GM21528 (cell line): ENCODE results near the gene FBXL14.

Source experiments
- ATAC-seq: cut with Tn5 transposase; IDR thresholded peaks from one replicate; pipeline ENCODE4 v1.9.1; 2021; ENCODE audit warnings: mild to moderate bottlenecking, moderate library complexity; ENCODE audit not compliant: unreplicated experiment, low FRiP score

Gene FBXL14

DNA sequence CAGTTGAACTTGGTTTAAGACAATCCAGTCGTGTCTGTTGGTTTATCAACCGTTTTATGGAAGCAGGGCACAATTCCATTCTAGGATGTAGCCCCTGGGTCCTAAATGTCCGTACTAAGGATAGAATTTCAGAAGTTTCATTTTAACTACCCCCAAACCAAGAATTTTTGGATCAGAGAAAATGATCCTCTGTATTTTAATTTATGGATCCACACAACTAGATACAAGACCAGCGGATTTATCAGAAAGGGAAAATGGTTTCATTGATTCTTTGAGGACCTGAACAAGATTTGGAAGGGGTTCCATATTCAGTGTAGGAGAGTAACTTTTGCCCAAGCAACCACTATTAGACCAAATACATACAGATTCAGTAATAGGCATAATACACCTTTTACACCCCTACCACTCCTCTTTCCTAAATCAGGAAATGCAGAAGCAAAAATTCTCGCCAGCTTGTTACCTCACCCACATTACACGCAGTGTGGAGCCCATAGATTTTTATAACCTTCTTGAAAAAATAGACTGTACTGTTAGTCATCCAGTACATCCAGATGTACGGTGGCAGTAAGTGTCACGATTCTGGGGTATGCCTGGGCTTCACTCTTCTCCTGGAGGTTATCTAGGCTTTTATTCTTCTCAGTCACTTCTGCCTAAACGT, 1.4 kb upstream of the FBXL14 start:
- no peak for ATAC-seq

DNA sequence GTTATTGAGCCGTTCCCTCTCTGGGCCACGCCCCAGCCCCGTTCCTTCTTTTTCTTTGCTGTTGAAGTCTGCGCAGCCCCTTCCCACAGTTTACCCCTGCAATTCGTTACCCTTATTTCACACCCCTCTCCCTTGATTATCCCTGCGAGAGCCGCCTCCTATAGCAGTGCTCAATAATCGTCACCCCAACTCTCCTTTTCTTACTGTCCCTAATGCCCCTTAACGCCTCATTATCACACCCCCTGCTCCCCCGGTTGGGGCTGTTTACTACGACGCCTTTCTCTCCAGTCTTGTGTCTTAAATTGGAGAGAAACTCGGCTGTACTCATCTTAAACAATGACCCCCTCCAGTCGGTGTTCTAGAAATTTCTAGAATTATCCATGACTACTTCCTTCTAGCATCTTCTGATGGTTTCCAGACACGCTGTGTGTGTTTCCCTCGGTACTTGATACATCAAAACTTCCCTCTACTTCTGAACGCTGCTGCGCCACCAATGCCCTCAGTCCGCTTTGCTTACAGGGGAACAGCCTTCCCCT, 713 bp upstream of the FBXL14 start:
- ATAC-seq = no peak

DNA sequence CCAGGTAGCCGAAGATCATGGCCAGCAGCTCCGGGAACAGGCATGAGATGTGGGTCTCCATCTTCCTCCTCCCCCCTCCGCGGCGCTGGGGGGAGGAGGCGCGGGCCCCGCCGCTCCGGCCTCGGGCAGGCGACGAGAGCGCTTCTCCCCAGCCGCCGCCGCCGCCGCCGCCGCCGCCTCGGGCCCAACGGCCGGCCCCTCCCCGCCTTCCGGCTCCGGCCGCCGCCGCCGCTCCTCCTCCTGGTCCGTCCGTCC, 448 bp downstream of the FBXL14 start:
- peak; percentile 51 for ATAC-seq

DNA sequence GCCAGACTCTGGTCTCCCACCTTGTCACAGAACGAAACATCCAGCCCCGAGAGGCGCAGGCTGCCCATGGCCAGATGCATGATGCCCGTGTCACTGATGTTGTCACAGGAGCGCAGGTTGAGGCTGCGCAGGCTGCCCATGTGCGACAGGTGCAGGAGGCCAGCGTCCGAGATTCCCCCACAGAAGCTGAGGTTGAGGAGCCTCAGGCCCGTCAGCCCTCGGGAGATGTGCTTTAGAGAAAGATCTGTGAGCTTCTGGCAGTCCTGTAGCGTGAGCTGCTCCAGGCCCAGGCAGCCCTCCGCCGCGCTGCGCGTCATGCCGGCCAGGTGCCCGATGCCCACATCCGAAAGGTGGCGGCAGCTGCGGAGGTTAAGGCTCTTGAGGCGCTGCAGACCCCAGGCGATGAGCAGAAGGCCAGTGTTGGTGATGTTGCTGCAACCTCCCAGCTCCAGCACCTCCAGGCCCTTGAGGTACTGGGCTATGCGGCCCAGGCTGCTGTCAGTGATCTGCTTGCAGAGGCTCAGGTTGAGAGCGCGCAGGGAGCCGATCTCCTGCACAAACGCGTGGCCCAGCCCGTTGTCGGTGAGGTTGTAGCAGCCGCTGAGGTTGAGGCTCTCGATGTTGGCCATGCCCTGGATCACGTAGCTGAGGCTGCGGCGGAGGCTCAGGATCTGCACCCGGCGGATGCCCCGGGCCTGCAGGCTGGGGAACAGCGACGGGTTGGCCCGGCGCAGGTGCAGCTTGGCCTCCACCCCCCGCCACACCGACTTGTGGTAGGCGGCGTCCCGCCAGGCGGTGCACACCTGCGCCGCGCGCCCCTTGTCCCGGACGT, 991 bp downstream of the FBXL14 start:
- ATAC-seq = peak; percentile 36

DNA sequence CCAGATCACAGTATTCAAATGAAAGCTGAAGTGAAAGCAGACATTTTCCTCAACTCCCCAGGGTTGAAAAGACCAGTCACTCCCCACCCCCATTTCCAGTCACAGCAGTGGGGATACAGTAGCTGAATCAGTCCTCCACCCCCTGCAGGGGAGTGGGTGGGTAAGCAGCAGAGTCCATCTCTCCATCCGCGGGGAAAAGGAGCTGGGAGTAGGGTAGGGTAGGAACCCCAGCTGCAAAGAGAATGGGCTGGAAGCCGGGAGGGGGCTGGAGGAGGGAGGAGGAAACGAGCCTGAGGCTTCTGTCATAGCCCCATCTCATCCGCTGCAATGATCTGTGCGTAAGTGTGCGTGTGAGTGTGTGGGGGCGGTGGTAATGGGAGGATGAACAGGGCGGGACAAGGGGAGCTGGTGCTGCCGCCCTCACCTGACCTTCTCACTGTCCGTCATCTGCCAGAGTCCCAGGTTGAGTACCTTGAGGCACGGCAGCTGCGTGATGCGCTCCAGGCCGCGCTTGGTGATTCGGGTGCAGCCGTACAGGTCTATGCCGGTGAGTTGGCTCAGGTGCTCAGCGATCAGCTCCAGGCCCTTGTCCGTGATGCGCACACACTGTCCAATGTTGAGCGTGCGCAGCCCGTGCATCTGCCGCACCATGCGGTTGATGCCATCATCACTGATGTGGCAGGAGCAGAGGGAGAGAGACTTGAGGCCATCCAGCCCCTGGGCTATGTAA, 1.8 kb downstream of the FBXL14 start:
- no peak for ATAC-seq

- no peak for ATAC-seq
Measured at GRCh38 chr12:1591543-1591942, 2.8 kb downstream of the FBXL14 start.

- ATAC-seq = no peak
Measured at GRCh38 chr12:1591034-1591433, 3.3 kb downstream of the FBXL14 start.

DNA sequence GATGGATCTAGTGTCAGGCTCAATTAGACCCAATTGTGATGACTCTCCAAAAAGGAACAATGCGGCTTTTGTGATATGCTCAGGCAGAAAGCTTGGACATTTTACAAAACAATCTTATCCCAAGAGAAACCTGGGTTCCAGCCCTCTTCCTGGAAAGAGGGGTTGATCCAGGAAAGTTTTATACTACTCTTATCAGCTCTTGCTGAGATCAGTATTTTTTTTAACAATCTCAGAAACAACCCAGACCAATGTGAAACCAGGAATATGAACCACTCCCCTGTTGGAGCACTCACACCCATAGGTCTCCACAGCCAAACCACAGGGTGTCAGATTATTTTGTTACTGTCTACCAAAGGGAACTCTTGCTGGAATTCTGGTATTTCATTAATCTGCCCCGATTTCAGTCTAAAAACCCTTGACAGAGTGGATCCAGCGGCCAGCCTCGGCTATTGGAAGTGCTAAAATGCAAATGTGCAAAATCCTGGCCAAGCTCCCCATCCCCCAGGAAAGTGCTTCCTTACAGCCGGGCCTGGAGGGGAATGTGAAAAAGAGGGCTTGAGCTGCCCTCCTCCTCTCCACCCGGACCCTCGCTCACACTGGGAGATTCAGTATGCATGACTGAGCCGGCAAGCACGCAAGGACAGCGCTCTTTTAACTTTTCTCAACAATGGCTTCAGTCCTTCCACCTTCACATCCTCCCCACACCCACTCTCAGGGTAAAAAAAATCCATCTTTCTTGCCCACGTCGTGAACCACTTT, 4.0 kb downstream of the FBXL14 start:
- ATAC-seq = no peak

- ATAC-seq = no peak
Measured at GRCh38 chr12:1588575-1588947, 5.8 kb downstream of the FBXL14 start.

- ATAC-seq = no peak
Measured at GRCh38 chr12:1587927-1588574, 6.3 kb downstream of the FBXL14 start.

DNA sequence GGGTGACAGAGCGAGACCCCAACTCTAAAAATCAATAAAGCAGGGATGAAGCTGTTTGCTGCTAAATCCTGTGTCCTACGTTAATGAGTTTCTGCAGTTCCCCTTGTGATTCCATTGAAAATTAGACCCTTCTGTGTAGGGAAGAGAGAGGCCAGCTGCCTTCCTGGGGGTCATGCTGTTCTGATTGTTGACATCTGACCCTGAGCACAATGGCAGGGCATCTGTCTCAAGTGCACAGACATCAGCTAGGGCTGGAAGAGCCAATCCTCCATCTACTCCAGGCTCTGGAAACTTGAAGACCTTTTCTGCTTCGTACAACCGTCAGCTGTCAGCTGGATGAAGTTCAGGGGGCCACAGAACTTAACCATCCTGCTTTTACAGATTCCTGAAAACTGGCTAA, 10.1 kb downstream of the FBXL14 start:
- no peak for ATAC-seq

DNA sequence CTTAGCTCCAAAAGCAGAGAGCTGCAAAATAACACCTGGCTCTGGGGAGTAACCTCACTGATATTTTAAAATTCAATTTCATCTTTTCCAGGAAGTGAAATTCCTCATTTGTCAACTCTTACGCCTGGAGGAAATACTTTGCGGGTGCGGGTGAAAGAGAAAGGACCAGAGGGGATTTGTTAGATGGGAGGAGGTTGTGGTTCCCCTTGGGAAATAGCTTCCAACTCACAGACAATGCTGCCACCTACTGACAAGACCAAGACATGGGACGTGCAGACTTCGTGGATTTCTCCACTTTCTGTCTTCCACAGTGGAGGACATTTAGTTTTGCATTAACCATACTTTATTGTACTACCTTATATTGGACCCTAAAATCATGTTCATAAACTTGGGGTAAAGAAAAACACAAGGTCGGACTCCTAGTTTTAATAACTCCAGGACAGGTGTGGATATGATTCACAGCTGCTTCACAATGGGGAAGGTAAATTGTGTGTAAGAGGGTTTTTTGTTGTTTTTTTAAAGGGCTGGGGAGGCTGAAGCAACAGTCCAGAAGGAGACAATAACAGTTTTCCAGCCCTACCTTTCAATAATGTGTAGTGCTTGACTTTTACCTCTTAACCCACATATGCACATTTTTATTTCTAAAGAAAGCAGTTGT, 10.8 kb downstream of the FBXL14 start:
- ATAC-seq = peak; percentile 57

- no peak for ATAC-seq
Measured at GRCh38 chr12:1582709-1583050, 11.7 kb downstream of the FBXL14 start.

- no peak for ATAC-seq
Measured at GRCh38 chr12:1581973-1582708, 12.2 kb downstream of the FBXL14 start.

DNA sequence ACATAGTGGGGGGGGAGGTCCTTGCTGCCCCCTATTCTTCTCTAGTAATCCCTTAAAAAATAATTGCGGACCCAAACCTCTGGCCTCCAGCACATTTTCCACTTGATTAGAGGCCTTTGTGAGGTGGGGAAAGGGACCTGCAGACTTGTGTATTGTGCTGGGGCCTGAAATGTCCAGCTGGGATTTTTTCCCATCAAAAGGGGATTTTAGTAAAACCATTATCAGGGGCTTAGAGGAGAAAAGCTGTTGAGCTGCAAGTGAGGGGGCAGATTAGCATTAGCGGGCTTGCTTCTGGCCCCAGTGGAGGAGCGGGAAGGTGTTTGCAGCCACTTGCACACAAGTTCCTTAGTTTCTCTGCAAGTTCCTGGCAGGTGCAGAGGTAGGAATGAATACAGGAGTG, 13.9 kb downstream of the FBXL14 start:
- no peak for ATAC-seq

DNA sequence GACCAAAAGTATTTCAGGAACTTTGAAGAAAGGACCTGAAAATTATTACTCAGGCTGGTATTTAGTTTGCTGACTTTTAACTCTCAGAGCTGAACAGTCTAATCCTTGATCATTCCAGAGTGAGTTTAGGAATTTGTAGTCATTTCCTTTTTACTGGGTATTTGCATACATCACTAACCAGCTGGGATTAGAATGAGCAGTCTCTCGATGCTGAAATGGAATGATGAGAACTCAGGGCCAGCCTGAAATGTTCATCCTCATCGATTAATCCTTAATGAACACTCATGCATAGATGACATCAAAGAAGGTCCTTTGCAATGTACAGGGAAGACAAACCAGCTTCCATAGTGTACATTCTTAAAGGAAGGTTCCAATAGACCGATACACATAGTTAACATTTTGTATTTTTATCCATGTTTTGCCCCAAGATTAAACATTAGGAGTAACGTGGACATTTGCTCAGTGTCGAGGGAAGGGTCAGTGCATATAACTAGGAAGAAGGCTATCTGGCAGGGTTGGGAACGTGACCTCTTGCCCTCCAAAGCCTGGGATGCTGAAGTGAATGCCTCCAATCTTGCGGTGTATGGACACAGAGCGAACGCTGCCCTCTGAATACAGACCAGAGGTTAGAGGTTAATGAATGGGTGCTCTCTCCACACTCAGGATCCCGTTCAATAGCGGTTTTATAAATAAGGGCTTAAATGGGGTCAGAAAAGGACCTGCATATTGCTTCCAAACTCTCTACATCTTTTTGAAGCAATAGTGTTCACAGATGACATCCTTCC, 14.5 kb downstream of the FBXL14 start:
- ATAC-seq = no peak

GRCh38 chr12:1576410-1577241, 17.8 kb downstream of the FBXL14 start:
- no peak for ATAC-seq
